Neural cell (in vitro differentiated cells): ENCODE measurements around the gene CSF2. TPM values are rescaled to one million over a fixed set of nuclear protein-coding genes. Genes with fewer than 3 reads are reported as not detected.
"Not testable (repeated sequence)": the region's sequence is repeated elsewhere in the genome, so short reads cannot be mapped to it uniquely, and the experiment has no call there.

Experiments used
- H2AFZ ChIP-seq: fragments of 200-600, 300-800 bp; sonication (generic), shearing (Covaris generic); 2 replicates; pipeline ENCODE4 v1.6.0; 2014; ENCODE audit warnings: low read depth, mild to moderate bottlenecking, antibody characterized with exemption, low read length, moderate library complexity
- H3F3A ChIP-seq: fragments of 200-600 bp; shearing (Covaris generic); 2 replicates; pipeline ENCODE4 v1.6.1; 2016; ENCODE audit warnings: mild to moderate bottlenecking, moderate library complexity, mixed read lengths, antibody characterized with exemption, low read length; ENCODE audit not compliant: insufficient read depth, poor library complexity, severe bottlenecking
- H3K27ac ChIP-seq: fragments of 200-600, 300-800 bp; sonication (generic), shearing (Covaris generic); 2 replicates; pipeline ENCODE4 v1.5.1; 2014; ENCODE audit warnings: mild to moderate bottlenecking, low read length, moderate library complexity
- H3K27me3 ChIP-seq: fragments of 300-800, 200-600 bp; sonication (generic), shearing (Covaris generic); 2 replicates; pipeline ENCODE4 v1.6.0; 2014; ENCODE audit warnings: mild to moderate bottlenecking, low read depth, low read length, moderate library complexity; ENCODE audit not compliant: insufficient read depth
- H3K36me3 ChIP-seq: fragments of 300-800, 200-600 bp; sonication (generic), shearing (Covaris generic); 2 replicates; pipeline ENCODE4 v1.5.1; 2014; ENCODE audit warnings: mild to moderate bottlenecking, antibody characterized with exemption, low read length, moderate library complexity; ENCODE audit not compliant: insufficient read depth
- H3K4me2 ChIP-seq: fragments of 300-800, 200-600 bp; sonication (generic), shearing (Covaris generic); 2 replicates; pipeline ENCODE4 v1.6.0; 2014; ENCODE audit warnings: mild to moderate bottlenecking, low read length
- H3K4me3 ChIP-seq: fragments of 300-800, 200-600 bp; sonication (generic), shearing (Covaris generic); 2 replicates; pipeline ENCODE4 v1.5.1; 2014; ENCODE audit warnings: mild to moderate bottlenecking, low read length, moderate library complexity
- H3K79me2 ChIP-seq: fragments of 200-600 bp; shearing (Covaris generic); replicated peaks from 2 replicates; pipeline ENCODE4 v1.6.0; 2014; ENCODE audit warnings: mild to moderate bottlenecking, low read length, moderate library complexity; ENCODE audit not compliant: insufficient read depth
- H3K9ac ChIP-seq: fragments of 300-800, 200-600 bp; sonication (generic), shearing (Covaris generic); 2 replicates; pipeline ENCODE4 v1.6.1; 2016; ENCODE audit warnings: mild to moderate bottlenecking, low read length, mixed read lengths
- H3K9me2 ChIP-seq: fragments of 200-600 bp; shearing (Covaris generic); 2 replicates; pipeline ENCODE4 v1.6.1; 2016; ENCODE audit warnings: mild to moderate bottlenecking, low read length, mixed read lengths; ENCODE audit not compliant: insufficient read depth
- H3K9me3 ChIP-seq: fragments of 200-600, 300-800 bp; sonication (generic), shearing (Covaris generic); 2 replicates; pipeline ENCODE4 v1.6.1; 2016; ENCODE audit warnings: mild to moderate bottlenecking, mixed run types, low read length, moderate library complexity, mixed read lengths
- H4K20me1 ChIP-seq: fragments of 200-600 bp; shearing (Covaris generic); 2 replicates; pipeline ENCODE4 v1.6.1; 2016; ENCODE audit warnings: mild to moderate bottlenecking, mixed run types; ENCODE audit not compliant: insufficient read depth
- EP300 ChIP-seq: fragments of 450-650 bp; conservative IDR thresholded peaks from 2 replicates; pipeline ENCODE4 v1.6.1; 2014; ENCODE audit warnings: antibody characterized with exemption, mild to moderate bottlenecking, moderate library complexity; ENCODE audit not compliant: poor library complexity, severe bottlenecking
- EZH2 ChIP-seq: fragments of 200-600, 300-800 bp; shearing (Covaris generic), sonication (generic); IDR thresholded peaks from 2 replicates; pipeline ENCODE4 v1.6.1; 2014; ENCODE audit warnings: antibody characterized with exemption, low read length, borderline replicate concordance, mild to moderate bottlenecking; ENCODE audit not compliant: insufficient read depth, poor library complexity, severe bottlenecking
- MXI1 ChIP-seq: fragments of 450-650 bp; conservative IDR thresholded peaks from 2 replicates; pipeline ENCODE4 v1.6.1; 2014; ENCODE audit warnings: antibody characterized with exemption, mild to moderate bottlenecking; ENCODE audit not compliant: poor library complexity, severe bottlenecking
- POLR2AphosphoS5 ChIP-seq: IDR thresholded peaks from 2 replicates; pipeline ENCODE4 v1.6.1; 2012
- RAD21 ChIP-seq: fragments of 450-650 bp; conservative IDR thresholded peaks from 2 replicates; pipeline ENCODE4 v1.6.1; 2014; ENCODE audit warnings: antibody characterized with exemption, mild to moderate bottlenecking, moderate library complexity
- SMC3 ChIP-seq: fragments of 450-650 bp; conservative IDR thresholded peaks from 2 replicates; pipeline ENCODE4 v1.6.1; 2014; ENCODE audit warnings: antibody characterized with exemption, mild to moderate bottlenecking, moderate library complexity; ENCODE audit not compliant: poor library complexity
- TAF1 ChIP-seq: IDR thresholded peaks from 2 replicates; pipeline ENCODE4 v1.6.1; 2012; ENCODE audit warnings: low read depth
- polyA plus RNA-seq: library from polyadenylated mRNA; depleted of rRNA; stranded (reverse); fragments of >200 nt; gene quantifications from 2 replicates; pipeline ENCODE4 v1.2.3, GENCODE V29; 2014
- TF ChIP-seq, protein P1 (sequence below): fragments of 450-650 bp; IDR thresholded peaks from 2 replicates; pipeline ENCODE4 v1.5.1; 2014; ENCODE audit warnings: antibody characterized with exemption, mild to moderate bottlenecking, moderate library complexity; ENCODE audit not compliant: poor library complexity, severe bottlenecking
- TF ChIP-seq, protein P2 (sequence below): IDR thresholded peaks from 2 replicates; pipeline ENCODE4 v1.6.1; 2012; ENCODE audit warnings: borderline replicate concordance

CSF2 gene
- polyA plus RNA-seq, 1 donor from 2014 or later = not detected

DNA sequence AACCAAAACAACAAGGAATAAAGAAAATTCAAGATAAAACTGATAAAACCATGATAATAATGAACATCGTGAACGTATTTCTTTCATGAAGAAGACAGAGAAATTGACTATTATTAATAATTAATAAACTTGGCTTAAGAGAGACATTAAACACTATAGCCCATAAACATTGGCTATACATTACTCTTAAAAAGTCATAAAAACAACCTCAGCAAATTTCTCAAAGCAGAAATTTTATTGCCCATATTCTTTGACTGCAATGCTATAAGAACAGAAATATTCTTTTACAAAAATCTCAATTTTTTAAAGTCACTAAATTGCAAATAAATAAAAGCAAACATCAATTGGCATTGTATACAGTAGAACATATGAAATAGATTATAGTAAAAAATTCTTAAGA, 42.5 kb downstream of the CSF2 start:
- H3K27me3 ChIP-seq = no peaks in the 10 kb centered on the region
- H3K9me3 ChIP-seq = no peaks in the 10 kb centered on the region
- no peak overlapping the region for H3K27ac ChIP-seq
- H4K20me1 ChIP-seq = no peaks in the 10 kb centered on the region
- no peak overlapping the region for H2AFZ ChIP-seq
- H3K36me3 ChIP-seq = no peaks in the 10 kb centered on the region
- no peaks in the 10 kb centered on the region for H3K79me2 ChIP-seq
- no peak overlapping the region for H3K4me2 ChIP-seq
- no peaks in the 10 kb centered on the region for H3F3A ChIP-seq
- no peak overlapping the region for H3K4me3 ChIP-seq
- no peaks in the 10 kb centered on the region for H3K9me2 ChIP-seq
- TF ChIP-seq MXI1 (no peak), EZH2 (no peak), TAF1 (no peak), POLR2AphosphoS5 (no peak), RAD21 (no peak), EP300 (no peak), SMC3 (no peak)
- TF ChIP-seq, protein P1, sequence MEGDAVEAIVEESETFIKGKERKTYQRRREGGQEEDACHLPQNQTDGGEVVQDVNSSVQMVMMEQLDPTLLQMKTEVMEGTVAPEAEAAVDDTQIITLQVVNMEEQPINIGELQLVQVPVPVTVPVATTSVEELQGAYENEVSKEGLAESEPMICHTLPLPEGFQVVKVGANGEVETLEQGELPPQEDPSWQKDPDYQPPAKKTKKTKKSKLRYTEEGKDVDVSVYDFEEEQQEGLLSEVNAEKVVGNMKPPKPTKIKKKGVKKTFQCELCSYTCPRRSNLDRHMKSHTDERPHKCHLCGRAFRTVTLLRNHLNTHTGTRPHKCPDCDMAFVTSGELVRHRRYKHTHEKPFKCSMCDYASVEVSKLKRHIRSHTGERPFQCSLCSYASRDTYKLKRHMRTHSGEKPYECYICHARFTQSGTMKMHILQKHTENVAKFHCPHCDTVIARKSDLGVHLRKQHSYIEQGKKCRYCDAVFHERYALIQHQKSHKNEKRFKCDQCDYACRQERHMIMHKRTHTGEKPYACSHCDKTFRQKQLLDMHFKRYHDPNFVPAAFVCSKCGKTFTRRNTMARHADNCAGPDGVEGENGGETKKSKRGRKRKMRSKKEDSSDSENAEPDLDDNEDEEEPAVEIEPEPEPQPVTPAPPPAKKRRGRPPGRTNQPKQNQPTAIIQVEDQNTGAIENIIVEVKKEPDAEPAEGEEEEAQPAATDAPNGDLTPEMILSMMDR = no peak
- TF ChIP-seq, protein P2, sequence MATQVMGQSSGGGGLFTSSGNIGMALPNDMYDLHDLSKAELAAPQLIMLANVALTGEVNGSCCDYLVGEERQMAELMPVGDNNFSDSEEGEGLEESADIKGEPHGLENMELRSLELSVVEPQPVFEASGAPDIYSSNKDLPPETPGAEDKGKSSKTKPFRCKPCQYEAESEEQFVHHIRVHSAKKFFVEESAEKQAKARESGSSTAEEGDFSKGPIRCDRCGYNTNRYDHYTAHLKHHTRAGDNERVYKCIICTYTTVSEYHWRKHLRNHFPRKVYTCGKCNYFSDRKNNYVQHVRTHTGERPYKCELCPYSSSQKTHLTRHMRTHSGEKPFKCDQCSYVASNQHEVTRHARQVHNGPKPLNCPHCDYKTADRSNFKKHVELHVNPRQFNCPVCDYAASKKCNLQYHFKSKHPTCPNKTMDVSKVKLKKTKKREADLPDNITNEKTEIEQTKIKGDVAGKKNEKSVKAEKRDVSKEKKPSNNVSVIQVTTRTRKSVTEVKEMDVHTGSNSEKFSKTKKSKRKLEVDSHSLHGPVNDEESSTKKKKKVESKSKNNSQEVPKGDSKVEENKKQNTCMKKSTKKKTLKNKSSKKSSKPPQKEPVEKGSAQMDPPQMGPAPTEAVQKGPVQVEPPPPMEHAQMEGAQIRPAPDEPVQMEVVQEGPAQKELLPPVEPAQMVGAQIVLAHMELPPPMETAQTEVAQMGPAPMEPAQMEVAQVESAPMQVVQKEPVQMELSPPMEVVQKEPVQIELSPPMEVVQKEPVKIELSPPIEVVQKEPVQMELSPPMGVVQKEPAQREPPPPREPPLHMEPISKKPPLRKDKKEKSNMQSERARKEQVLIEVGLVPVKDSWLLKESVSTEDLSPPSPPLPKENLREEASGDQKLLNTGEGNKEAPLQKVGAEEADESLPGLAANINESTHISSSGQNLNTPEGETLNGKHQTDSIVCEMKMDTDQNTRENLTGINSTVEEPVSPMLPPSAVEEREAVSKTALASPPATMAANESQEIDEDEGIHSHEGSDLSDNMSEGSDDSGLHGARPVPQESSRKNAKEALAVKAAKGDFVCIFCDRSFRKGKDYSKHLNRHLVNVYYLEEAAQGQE = no peak
- H3K9ac ChIP-seq = no peak overlapping the region

DNA sequence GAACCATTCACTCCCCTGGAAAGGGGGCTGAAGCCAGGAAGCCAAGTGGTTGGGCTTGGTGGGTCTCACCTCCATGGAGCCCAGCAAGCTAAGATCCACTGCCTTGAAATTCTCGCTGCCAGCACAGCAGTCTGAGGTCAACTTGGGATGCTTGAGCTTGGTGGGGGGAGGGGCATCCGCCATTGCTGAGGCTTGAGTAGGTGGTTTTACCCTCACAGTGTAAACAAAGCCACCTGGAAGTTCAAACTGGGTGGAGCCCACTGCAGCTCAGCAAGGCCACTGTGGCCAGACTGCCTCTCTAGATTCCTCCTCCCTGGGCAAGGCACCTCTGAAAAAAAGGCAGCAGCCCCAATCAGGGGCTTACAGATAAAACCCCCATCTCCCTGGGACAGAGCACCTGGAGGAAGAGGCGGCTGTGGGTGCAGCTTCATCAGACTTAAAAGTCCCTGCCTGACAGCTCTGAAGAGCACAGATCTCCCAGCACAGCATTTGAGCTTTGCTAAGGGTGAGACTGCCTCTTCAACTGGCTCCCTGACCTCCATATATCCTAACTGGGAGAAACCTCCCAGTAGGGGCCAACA, 43.4 kb downstream of the CSF2 start:
- not testable (repeated sequence) for H3K27ac ChIP-seq, H3K9me2 ChIP-seq, H2AFZ ChIP-seq, H3K79me2 ChIP-seq, H3K4me2 ChIP-seq, H3K36me3 ChIP-seq, H3K9ac ChIP-seq, H3F3A ChIP-seq, H4K20me1 ChIP-seq, H3K9me3 ChIP-seq, H3K4me3 ChIP-seq, H3K27me3 ChIP-seq

DNA sequence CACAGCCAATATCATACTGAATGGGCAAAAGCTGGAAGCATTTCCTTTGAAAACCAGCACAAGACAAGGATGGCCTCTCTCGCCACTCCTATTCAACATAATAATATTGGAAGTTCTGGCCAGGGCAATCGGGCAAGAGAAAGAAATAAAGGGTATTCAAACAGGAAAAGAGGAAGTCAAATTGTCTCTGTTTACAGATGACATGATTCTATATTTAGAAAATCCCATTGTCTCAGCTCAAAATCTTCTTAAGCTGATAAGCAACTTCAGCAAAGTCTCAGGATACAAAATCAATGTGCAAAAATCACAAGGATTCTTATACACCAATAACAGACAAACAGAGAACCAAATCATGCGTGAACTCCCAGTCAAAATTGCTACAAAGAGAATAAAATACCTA, 47.1 kb downstream of the CSF2 start:
- not testable (repeated sequence) for H3K36me3 ChIP-seq, H3K9me3 ChIP-seq, H4K20me1 ChIP-seq, H3K9me2 ChIP-seq, H3K79me2 ChIP-seq, H3K4me2 ChIP-seq, H2AFZ ChIP-seq, H3K9ac ChIP-seq, H3K27ac ChIP-seq, H3F3A ChIP-seq, H3K4me3 ChIP-seq, H3K27me3 ChIP-seq

DNA sequence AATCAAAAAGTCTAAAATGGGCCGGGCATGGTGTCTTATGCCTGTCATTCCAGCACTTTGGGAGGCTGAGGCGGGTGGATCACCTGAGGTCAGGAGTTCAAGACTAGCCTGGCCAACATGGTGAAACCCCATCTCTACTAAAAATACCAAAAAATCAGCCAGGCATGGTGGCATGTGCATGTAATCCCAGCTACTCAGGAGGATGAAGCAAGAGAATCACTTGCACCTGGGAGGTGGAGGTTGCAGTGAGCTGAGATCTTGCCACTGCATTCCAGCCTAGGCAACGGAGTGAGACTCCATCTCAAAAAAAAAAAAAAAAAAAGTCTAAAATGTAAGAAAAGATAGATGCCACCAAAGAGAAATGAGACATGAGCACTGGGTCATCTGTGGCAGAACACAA, 49.4 kb downstream of the CSF2 start:
- H3K79me2 ChIP-seq, H3F3A ChIP-seq, H2AFZ ChIP-seq, H3K27me3 ChIP-seq, H3K4me2 ChIP-seq, H3K9ac ChIP-seq, H3K36me3 ChIP-seq, H4K20me1 ChIP-seq, H3K4me3 ChIP-seq, H3K9me2 ChIP-seq, H3K9me3 ChIP-seq, H3K27ac ChIP-seq: not testable (repeated sequence)

DNA sequence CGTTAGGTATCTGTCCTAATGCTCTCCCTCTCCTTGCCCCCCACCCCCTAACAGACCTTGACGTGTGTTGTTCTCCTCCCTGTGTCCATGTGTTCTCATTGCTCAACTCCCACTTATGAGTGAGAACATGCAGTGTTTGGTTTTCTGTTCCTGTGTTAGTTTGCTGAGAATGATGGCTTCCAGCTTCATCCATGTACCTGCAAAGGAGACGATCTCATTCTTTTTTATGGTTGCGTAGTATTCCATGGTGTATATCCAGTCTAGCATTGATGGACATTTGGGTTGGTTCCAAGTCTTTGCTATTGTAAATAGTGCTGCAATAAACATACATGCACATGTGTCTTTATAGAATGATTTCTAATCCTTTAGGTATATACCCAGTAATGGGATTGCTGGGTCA, 50.0 kb downstream of the CSF2 start:
- H2AFZ ChIP-seq, H3K4me3 ChIP-seq, H3K9me2 ChIP-seq, H3K9me3 ChIP-seq, H3F3A ChIP-seq, H3K9ac ChIP-seq, H3K36me3 ChIP-seq, H3K27ac ChIP-seq, H3K27me3 ChIP-seq, H4K20me1 ChIP-seq, H3K79me2 ChIP-seq, H3K4me2 ChIP-seq: not testable (repeated sequence)
